KOPT-K1 (cell line): ENCODE measurements around the gene ZBTB16.

Experiments used
- H3K27ac ChIP-seq: fragments of 200-600 bp; sonication (generic); 2 replicates; pipeline ENCODE4 v1.5.1; 2016; ENCODE audit warnings: antibody characterized with exemption, mild to moderate bottlenecking, low read depth, low read length; ENCODE audit not compliant: poor library complexity, severe bottlenecking
- H3K36me3 ChIP-seq: fragments of 200-600 bp; sonication (generic); 2 replicates; pipeline ENCODE4 v1.5.1; 2017; ENCODE audit warnings: antibody characterized with exemption, mild to moderate bottlenecking, low read length, moderate library complexity; ENCODE audit not compliant: insufficient read depth
- H3K9me3 ChIP-seq: fragments of 200-600 bp; sonication (generic); 2 replicates; pipeline ENCODE4 v1.5.1; 2017; ENCODE audit warnings: antibody characterized with exemption, low read length, mild to moderate bottlenecking; ENCODE audit not compliant: insufficient read depth, poor library complexity, severe bottlenecking

The ZBTB16 gene

DNA sequence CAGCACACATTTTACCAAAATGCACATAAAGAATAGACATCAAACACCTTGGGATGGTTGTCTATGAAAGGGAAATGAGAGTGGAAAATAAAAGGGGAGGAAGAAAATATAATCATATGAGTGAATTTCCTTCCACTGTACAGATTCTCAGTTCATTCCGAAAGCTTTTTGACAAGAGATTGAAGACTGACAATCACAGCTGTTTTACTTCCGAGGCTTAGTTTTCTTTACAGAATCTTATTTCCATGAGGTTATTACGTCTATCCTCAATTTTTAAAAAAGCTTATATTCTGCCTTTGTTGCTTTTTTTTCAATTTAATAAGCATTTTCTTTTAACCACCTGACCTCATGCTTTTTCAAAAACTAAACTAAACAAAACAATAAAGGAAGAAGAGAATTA is 223.9 kb downstream of the ZBTB16 start:
- Histone ChIP-seq H3K9me3 (no peaks in the 10 kb centered on the region), H3K27ac (no peak overlapping the region), H3K36me3 (no peaks in the 10 kb centered on the region)

DNA sequence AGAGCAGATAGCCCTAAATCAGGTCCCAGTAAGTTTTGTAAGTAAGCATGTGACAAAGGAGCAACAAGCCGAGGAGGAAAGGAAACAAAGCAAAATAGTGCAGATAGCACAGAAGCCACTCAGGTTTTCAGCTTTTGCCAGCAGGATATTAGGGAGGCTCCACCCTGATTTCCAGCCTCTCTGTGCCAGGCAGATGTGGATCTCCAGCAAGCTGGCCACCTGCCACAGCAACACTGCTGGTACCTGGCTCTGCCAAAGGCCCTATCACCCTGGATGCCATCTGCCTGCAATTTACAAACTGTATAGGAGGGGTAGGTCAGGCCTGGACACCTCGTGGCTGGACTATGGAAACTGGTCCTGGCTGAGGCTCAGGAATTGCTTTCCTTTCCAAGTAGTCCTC is 224.5 kb downstream of the ZBTB16 start:
- no peak overlapping the region for H3K27ac ChIP-seq
- no peaks in the 10 kb centered on the region for H3K36me3 ChIP-seq

DNA sequence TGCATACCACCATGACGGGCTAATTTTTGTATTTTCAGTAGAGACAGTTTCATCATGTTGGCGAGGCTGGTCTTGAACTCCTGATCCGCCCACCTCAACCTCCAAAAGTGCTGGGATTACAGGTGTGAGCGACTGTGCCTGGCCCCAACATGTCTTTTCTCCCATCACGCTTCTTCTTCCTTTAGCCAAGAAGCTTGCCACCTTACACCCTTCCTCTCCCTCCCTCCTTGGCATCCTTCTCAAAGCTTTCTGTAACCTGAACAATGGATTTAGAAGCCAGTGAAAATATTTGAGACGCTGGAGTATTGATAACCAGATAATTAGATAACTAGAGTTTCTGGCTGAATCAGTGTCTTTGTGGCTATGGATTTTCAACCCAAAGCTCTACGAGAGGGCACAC is 225.4 kb downstream of the ZBTB16 start:
- Histone ChIP-seq H3K27ac (no peak overlapping the region), H3K36me3 (no peaks in the 10 kb centered on the region), H3K9me3 (no peaks in the 10 kb centered on the region)

More for the DNA sequence above, 224.5 kb downstream of the ZBTB16 start:
- H3K9me3 ChIP-seq, result no peaks in the 10 kb centered on the region

DNA sequence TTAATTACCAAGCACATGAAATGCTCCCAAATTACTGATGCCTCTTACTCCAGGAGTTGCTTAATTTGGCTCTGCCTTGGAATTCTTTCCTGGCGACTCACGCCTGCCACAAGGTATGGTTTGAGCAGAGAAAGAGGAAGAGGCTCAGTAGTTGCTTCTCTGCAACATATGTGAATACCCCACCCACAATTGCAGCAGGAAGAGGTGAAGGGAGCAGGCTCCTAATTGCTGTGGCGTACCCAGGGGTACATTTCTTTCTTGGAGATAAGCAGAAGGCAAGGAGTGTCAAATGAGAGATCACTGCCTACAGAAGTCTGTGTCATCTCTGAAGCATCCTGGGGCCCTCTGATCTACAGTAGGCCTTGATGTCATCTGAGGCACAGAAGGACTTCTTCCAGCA is 226.1 kb downstream of the ZBTB16 start:
- H3K9me3 ChIP-seq, result no peaks in the 10 kb centered on the region
- no peaks in the 10 kb centered on the region for H3K36me3 ChIP-seq
- no peak overlapping the region for H3K27ac ChIP-seq

DNA sequence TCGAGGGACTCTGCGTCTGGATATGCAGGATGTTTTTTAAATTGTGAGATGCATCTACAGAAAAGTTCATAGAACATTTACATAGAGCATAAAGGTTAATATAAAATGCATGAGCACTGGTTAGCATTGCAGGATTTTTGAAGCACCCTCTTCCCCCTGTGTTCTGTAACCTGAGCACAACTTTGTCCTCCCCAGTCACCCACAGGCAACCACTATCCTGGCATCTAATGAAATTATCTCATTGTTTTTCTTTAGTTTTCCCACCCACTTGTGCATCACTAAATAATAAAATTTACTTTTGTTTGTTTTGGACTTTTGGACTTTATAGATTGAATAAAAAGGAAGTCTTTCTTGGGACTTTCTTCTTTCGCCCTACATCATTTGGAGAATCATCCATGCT is 226.7 kb downstream of the ZBTB16 start:
- no peaks in the 10 kb centered on the region for H3K9me3 ChIP-seq
- H3K27ac ChIP-seq, result no peak overlapping the region
- no peaks in the 10 kb centered on the region for H3K36me3 ChIP-seq

DNA sequence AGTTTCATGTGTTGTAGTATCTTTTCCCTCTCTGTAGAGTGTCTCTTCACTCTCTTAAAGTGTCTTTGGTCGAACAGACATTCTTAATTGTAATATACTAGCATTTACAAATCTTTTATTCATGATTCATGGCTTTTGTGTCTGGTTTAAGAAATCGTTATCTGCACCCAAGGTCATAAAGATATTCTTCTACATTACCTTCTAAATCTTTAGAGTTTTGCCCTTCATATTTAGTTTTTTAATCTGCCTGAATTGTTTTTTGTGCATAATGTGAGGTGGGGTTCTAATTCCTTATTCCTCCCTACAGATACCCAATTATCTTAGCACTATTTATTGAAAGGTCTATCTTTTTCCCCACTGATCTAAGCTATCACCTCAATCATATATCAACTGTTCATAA is 227.6 kb downstream of the ZBTB16 start:
- Histone ChIP-seq H3K27ac (no peak overlapping the region), H3K36me3 (no peaks in the 10 kb centered on the region), H3K9me3 (no peaks in the 10 kb centered on the region)

DNA sequence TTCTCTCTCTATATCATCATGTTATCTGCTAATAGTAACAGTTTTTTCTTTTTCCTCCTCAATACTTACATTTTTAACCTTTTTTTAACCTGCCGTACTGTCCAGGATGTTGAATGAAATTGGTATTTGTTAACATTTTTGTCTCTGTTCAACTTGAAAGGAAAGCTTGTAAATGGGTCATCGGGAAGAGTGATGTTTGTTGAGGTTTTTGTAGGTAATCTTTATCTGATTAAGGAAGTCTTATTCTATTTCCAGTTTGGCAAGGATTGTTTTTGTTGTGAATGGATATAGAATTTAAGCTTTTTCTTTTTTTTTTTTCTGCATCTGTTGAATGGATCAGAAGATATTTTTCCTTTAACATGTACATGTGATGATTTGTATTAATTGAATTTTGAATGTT is 228.6 kb downstream of the ZBTB16 start:
- Histone ChIP-seq H3K9me3 (no peaks in the 10 kb centered on the region), H3K27ac (no peak overlapping the region), H3K36me3 (no peaks in the 10 kb centered on the region)

DNA sequence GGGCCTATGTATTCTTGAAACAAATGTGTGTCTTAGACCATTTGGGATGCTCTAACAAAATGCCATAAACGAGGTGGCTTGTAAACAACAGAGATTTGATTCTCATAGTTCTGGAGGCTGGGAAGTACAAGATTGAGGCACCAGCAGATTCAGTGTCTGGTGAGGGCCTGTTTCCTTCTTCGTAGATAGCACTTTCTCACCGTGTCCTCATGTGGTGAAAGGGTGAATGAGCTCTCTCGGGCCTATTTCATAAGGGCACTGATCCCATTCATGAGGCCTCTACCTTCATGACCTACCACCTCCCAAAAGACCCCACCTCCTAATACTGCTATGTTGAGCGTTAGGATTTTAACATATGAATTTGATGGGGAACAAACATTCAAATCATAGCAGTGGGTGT is 230.3 kb downstream of the ZBTB16 start:
- H3K36me3 ChIP-seq, result no peaks in the 10 kb centered on the region
- no peaks in the 10 kb centered on the region for H3K9me3 ChIP-seq
- H3K27ac ChIP-seq, result no peak overlapping the region

DNA sequence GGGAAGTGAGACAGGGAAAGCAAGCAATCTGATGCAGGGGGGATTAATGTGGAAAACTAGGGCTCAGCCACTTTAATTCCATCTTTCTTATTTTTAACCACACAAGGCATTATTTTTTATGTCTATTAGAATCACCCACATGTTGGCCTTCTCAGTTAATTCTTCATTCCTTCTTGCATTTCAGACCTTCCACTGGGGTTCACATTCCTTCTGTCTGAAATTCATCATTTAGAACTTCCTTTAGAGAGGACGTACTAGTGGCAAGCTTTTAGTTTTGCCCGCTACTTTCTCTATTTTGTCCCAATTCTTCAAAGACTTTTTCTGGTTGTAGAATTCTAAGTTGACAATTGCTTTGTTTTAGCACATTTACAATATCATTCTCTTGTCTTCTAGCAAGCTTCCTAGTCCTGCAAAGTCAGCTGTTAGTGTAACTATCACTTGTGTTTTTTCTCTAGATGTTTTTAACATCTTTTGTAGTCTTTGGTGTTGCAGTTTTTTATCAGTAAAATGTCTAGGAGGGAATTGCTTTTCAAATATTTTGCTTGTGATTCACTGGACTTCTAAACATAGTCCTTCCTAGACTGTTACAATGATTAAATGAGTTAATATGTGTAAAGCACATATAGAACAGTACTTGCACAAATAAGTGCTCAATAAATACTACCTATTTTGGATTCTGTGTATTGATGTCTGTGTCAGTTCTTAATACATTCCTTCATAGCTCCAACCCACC is 231.2 kb downstream of the ZBTB16 start:
- H3K27ac ChIP-seq, result no peak overlapping the region
- no peaks in the 10 kb centered on the region for H3K9me3 ChIP-seq
- no peaks in the 10 kb centered on the region for H3K36me3 ChIP-seq

DNA sequence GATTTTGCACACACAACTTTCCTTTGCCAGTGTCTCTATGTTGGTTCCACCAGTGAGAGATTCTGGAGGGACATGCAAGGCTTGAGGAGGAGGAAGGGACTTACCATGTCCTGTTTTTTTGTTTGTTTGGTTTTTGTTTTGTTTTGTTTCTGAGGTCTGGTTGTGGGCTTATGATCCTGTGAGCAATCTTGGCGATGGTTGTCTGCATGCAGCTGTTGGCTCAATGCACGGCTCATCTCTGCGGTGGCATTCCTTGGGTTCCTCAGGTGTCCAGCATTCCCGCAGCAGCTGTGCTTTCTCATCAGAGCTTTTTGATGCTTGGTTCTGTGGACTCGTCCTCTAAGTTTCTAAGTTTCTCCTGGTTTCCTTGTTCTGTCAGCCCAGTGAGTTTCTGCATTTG is 231.9 kb downstream of the ZBTB16 start:
- Histone ChIP-seq H3K9me3 (no peaks in the 10 kb centered on the region), H3K36me3 (no peaks in the 10 kb centered on the region), H3K27ac (no peak overlapping the region)

DNA sequence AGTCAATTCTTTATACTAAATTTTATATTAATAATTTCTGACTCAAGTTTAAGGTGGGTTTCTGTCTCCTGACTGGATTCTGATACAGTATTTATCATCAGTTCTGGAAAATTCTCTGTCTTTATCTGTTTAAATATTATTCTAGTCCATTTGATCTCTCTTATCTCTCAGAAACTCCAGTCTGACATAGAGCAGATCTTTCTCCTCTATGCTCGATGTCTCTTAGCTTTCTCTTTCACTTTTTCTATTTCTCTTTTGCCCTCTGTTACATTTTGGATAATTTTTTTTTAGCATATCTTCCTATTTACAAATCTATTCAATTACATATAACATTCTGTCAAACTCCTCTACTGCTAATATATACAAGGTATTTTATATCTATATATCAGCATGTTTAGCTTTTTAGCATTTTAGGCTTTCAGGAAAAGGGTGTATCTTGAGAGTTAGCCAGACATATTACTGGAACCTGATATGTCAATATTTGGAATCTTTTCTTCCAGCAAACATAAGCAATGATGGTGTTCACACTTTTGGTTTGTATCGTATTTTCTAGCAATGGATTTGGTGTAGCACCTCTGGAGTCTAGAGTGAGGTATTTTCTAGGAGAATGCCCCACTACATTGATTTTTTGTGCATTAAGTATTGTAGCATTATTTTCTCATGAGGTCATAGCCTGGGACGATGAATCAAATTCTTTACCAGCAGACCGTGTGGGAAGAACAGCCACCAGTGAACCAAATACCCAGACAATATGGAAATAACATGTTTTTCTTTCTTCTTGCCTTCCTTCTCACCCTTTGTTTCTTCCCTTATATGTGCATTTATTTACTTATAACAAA is 232.6 kb downstream of the ZBTB16 start:
- H3K36me3 ChIP-seq, result no peaks in the 10 kb centered on the region
- H3K27ac ChIP-seq, result no peak overlapping the region
- no peaks in the 10 kb centered on the region for H3K9me3 ChIP-seq

DNA sequence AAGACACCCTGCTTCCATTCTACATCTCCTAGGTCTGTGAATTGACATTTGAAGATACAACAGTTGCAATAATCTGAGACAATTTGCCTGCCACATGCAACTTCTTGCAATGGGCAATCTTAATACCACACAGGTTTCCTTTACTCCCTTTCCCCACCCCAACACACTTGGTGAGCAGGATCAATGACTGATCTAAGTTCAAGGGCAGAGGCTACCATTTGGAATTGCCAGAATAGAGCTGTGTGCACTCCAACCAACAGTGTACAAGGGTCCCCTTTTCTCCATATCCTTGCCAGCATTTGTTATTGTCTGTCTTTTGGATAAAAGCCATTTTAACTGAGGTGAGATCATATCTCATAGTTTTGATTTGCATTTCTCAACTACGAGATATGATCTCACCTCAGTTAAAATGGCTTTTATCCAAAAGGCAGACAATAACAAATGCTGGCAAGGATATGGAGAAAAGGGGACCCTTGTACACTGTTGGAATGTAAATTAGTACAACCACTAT is 233.7 kb downstream of the ZBTB16 start:
- H3K27ac ChIP-seq, result no peak overlapping the region
- no peaks in the 10 kb centered on the region for H3K36me3 ChIP-seq
- no peaks in the 10 kb centered on the region for H3K9me3 ChIP-seq

DNA sequence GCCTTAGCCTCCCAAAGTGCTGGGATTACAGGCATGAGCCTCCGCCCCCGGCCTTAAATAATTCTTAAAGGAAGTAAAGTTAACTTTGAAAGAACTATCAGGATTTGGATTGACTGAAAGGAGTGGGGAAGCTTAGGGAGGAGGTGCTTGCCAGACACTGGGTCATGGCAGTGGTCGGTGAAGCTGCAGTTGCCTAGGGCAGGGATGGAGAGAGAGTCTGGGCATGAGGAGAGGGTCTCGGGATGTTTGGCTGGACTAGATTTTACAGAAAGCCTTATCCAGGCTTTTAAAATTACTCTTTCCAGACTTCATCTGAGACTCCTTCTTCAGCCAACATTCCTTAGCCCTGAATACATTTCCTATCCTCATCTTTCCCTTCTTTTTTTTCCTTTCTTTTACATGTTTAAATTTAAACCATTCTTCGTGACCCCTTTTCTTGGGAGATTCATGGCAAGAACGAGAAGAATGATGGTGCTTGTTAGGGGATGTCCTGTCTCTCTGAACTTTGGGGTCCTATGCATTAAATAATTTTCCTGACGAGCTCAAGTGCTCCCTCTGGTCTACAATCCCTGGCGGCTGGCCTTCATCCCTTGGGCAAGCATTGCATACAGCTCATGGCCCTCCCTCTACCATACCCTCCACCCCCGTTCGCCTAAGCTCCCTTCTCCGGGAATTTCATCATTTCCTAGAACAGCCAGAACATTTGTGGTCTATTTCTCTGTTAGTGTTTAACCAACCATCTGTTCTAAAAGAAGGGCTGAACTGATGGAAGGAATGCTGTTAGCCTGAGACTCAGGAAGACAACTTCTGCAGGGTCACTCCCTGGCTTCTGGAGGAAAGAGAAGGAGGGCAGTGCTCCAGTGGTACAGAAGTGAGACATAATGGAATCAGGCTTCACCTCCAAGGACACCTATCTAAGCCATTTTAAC is 236.4 kb downstream of the ZBTB16 start, which contains the start of gene NNMT:
Gene NNMT (plus strand): TSS at position 724 of the 929 bp plus-strand sequence. CDS start 158 bp downstream, at position 882.
- Histone ChIP-seq H3K27ac (no peak within 1 kb of the TSS), H3K36me3 (no peaks in the 10 kb centered on the region), H3K9me3 (peaks cover 5% of the 10 kb centered on the region)

DNA sequence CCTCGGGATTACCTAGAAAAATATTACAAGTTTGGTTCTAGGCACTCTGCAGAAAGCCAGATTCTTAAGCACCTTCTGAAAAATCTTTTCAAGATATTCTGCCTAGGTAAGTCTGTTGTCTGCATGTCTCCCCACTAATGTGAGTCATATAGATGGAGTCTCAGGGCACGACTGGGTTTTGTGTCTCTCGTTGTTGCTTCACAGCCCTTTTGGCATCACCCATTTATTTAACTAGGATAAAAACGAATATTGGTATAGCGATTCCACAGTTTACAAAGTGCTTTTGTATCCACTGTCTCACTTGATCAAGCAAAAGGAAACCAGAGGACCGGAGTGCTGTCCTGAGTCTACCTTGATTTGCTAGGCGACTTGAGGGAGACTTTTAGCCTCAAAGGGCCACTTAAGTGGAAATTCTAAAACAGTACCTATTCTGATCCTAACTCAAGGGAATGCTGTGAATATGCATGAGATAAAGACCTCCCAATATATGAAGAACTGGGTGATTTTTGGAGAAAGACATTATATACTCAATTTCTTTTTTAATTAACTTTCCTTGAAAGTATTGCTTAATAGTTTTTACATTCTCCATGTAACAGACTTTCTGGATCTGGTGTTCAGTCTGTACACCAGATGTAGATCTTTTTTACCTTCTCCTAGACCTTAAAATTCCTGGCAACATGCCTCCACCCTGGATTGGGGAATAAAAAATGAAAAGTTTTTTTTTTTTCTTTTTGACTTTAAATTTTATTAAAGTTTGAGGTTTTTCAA is 237.3 kb downstream of the ZBTB16 start:
- Histone ChIP-seq H3K9me3 (peaks cover 5% of the 10 kb centered on the region), H3K36me3 (no peaks in the 10 kb centered on the region), H3K27ac (no peak overlapping the region)
